NB4 (cell line): ENCODE measurements around the gene RTKN.
"Not testable (repeated sequence)": the region's sequence is repeated elsewhere in the genome, so short reads cannot be mapped to it uniquely, and the experiment has no call there.

Experiments
- CTCF ChIP-seq: IDR thresholded peaks from one replicate; pipeline ENCODE4 v1.5.1; 2012; ENCODE audit warnings: low read depth, low read length
- MAX ChIP-seq: IDR thresholded peaks from 2 replicates; pipeline ENCODE4 v1.6.1; 2011; ENCODE audit warnings: low read depth, low read length
- MYC ChIP-seq: IDR thresholded peaks from 2 replicates; pipeline ENCODE4 v1.6.1; 2011; ENCODE audit warnings: low read depth, low read length

- TF ChIP-seq CTCF, MYC, MAX: not testable (repeated sequence)
Measured at GRCh38 chr2:74459503-74460118, 17.9 kb upstream of the RTKN start.
